PC-3 (cell line): Measurements from ENCODE around the gene HOXD11. TPM values are rescaled to one million over a fixed set of nuclear protein-coding genes. Genes with fewer than 3 reads are reported as not detected.

Experiments used
- ATAC-seq: fragments of 200-7000 bp; cut with Tn5 transposase; 2 replicates; pipeline ENCODE4 v1.9.1; 2020; ENCODE audit warnings: mild to moderate bottlenecking, moderate library complexity
- BruUV-seq: library from RNA; stranded (reverse); fragments of 400-500 nt; replicated peaks from 2 replicates; lab custom pipeline; 2021; lab: Mats Ljungman, UMichigan
- CTCF ChIA-PET: fragments of 300-600 bp; sonication (Branson Sonifier 250); formaldehyde crosslinking; loops from one replicate; lab custom pipeline; 2022; ENCODE audit warnings: antibody characterized with exemption; lab: Charles Lee
- POLR2A ChIA-PET: fragments of 300-600 bp; sonication (Branson Sonifier 250); formaldehyde crosslinking; loops from one replicate; lab custom pipeline; 2022; ENCODE audit warnings: antibody characterized with exemption; ENCODE audit not compliant: unreplicated experiment; lab: Charles Lee
- DNase-seq: peaks from one replicate; pipeline ENCODE4 v3.0.0-alpha.2; 2015
- H2AFZ ChIP-seq: fragments of 300-600 bp; sonication (generic); 2 replicates; pipeline ENCODE4 v1.6.0; 2016; ENCODE audit warnings: antibody characterized with exemption, low read length
- H3F3A ChIP-seq: fragments of 300-600 bp; sonication (generic); one replicate; pipeline ENCODE4 v1.6.0; 2017; ENCODE audit warnings: antibody characterized with exemption, low read length, control low read depth, mild to moderate bottlenecking; ENCODE audit not compliant: unreplicated experiment
- H3K27ac ChIP-seq: fragments of 300-600 bp; sonication (generic); 2 replicates; pipeline ENCODE4 v1.5.1; 2016; ENCODE audit warnings: mild to moderate bottlenecking, low read length
- H3K27me3 ChIP-seq: fragments of 300-600 bp; sonication (generic); 2 replicates; pipeline ENCODE4 v1.6.1; 2016; ENCODE audit warnings: low read length, mixed read lengths
- H3K36me3 ChIP-seq: fragments of 300-600 bp; sonication (generic); 2 replicates; pipeline ENCODE4 v1.6.1; 2016; ENCODE audit warnings: low read depth, mixed run types, low read length, mixed read lengths
- H3K4me1 ChIP-seq: fragments of 300-600 bp; sonication (generic); 2 replicates; pipeline ENCODE4 v1.5.1; 2016; ENCODE audit warnings: low read length; ENCODE audit not compliant: insufficient read depth
- H3K4me2 ChIP-seq: fragments of 300-600 bp; sonication (generic); 2 replicates; pipeline ENCODE4 v1.6.0; 2016; ENCODE audit warnings: low read length
- H3K4me3 ChIP-seq: fragments of 300-600 bp; sonication (generic); 2 replicates; pipeline ENCODE4 v1.5.1; 2016; ENCODE audit warnings: mild to moderate bottlenecking, low read length, mixed read lengths
- H3K79me2 ChIP-seq: fragments of 300-600 bp; sonication (generic); 2 replicates; pipeline ENCODE4 v1.6.1; 2017; ENCODE audit warnings: low read length, mixed read lengths
- H3K9ac ChIP-seq: fragments of 300-600 bp; sonication (generic); 2 replicates; pipeline ENCODE4 v1.6.0; 2016; ENCODE audit warnings: mild to moderate bottlenecking, low read length
- H3K9me2 ChIP-seq: fragments of 300-600 bp; sonication (generic); replicated peaks from 2 replicates; pipeline ENCODE4 v1.6.1; 2016; ENCODE audit warnings: mixed run types, low read length, mixed read lengths
- H3K9me3 ChIP-seq: fragments of 300-600 bp; sonication (generic); 2 replicates; pipeline ENCODE4 v1.6.1; 2016; ENCODE audit warnings: low read length, mixed read lengths
- H4K20me1 ChIP-seq: fragments of 300-600 bp; sonication (generic); 2 replicates; pipeline ENCODE4 v1.6.1; 2016; ENCODE audit warnings: low read length, mixed read lengths
- EZH2 ChIP-seq: fragments of 300-600 bp; sonication (generic); IDR thresholded peaks from one replicate; pipeline ENCODE4 v1.6.1; 2017; ENCODE audit warnings: antibody characterized with exemption, mild to moderate bottlenecking, low read length; ENCODE audit not compliant: unreplicated experiment
- EZH2phosphoT487 ChIP-seq: fragments of 300-600 bp; sonication (generic); IDR thresholded peaks from 2 replicates; pipeline ENCODE4 v1.6.1; 2018; ENCODE audit warnings: mild to moderate bottlenecking, antibody characterized with exemption, low read length, borderline replicate concordance
- intact Hi-C: fragments of 100-400 bp; cut with micrococcal nuclease; formaldehyde crosslinking; loops from 2 replicates; pipeline ENCODE4 v1.9.0; 2023
- total RNA-seq: library from RNA; depleted of rRNA; stranded (reverse); fragments of >200 nt; gene quantifications from 2 replicates; pipeline ENCODE4 v1.2.3, GENCODE V29; 2014
- TF ChIP-seq, protein P1 (sequence below): fragments of 300-600 bp; sonication (generic); conservative IDR thresholded peaks from 2 replicates; pipeline ENCODE4 v1.5.1; 2017; ENCODE audit warnings: antibody characterized with exemption, low read depth, mild to moderate bottlenecking, low read length

The HOXD11 gene
- total RNA-seq, 1 experiment from 2014 or later, result not detected

GRCh38 chr2:176145085-176145969 lies 38.2 kb downstream of the HOXD11 start:
- H3K9me3 ChIP-seq, result no peaks in the 10 kb centered on the region
- no peaks in the 10 kb centered on the region for H4K20me1 ChIP-seq
- H2AFZ ChIP-seq, result no peak overlapping the region
- ATAC-seq, result no peak
- BruUV-seq, result no TSS peak
- H3K9me2 ChIP-seq, result no peaks in the 10 kb centered on the region
- no peak overlapping the region for H3K4me3 ChIP-seq
- CTCF ChIA-PET, result no interaction called here
- intact Hi-C loops, result no loop called here
- no peak for DNase-seq
- no peak overlapping the region for H3K4me2 ChIP-seq
- no peaks in the 10 kb centered on the region for H3K4me1 ChIP-seq
- no peak overlapping the region for H3K27ac ChIP-seq
- TF ChIP-seq EZH2, result no peak
- TF ChIP-seq, protein P1, sequence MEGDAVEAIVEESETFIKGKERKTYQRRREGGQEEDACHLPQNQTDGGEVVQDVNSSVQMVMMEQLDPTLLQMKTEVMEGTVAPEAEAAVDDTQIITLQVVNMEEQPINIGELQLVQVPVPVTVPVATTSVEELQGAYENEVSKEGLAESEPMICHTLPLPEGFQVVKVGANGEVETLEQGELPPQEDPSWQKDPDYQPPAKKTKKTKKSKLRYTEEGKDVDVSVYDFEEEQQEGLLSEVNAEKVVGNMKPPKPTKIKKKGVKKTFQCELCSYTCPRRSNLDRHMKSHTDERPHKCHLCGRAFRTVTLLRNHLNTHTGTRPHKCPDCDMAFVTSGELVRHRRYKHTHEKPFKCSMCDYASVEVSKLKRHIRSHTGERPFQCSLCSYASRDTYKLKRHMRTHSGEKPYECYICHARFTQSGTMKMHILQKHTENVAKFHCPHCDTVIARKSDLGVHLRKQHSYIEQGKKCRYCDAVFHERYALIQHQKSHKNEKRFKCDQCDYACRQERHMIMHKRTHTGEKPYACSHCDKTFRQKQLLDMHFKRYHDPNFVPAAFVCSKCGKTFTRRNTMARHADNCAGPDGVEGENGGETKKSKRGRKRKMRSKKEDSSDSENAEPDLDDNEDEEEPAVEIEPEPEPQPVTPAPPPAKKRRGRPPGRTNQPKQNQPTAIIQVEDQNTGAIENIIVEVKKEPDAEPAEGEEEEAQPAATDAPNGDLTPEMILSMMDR, result no peak
- no peak for TF ChIP-seq EZH2phosphoT487
- no peaks in the 10 kb centered on the region for H3K27me3 ChIP-seq
- no peak overlapping the region for H3K9ac ChIP-seq
- POLR2A ChIA-PET, result no interaction called here
- H3K36me3 ChIP-seq, result no peaks in the 10 kb centered on the region
- no peaks in the 10 kb centered on the region for H3F3A ChIP-seq
- H3K79me2 ChIP-seq, result no peaks in the 10 kb centered on the region

DNA sequence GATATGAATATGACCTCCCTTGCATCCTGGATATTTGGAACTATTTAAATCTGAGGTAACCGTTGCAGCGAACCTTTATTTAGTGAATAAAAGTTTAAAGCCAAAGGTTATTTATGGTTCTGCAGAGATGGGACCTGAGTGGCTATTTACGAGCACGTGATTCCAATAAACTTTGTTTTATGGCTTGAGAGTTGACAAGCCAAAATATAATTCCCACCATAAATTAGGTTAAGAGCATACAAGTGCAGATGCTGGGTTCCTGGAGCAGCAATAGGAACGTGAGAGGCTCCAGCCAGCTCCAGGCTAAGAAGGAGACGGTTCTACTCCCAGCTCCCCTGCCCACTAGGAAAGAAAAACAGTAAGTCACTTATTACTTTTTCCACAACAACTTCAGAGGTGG lies 39.0 kb downstream of the HOXD11 start:
- H3K27me3 ChIP-seq, result no peaks in the 10 kb centered on the region

More for the DNA sequence above, 39.0 kb downstream of the HOXD11 start:
- H3K4me1 ChIP-seq, result no peaks in the 10 kb centered on the region
- no peak overlapping the region for H3K4me3 ChIP-seq
- TF ChIP-seq EZH2 (no peak), EZH2phosphoT487 (no peak)
- TF ChIP-seq, protein P1, result no peak
- no peaks in the 10 kb centered on the region for H3F3A ChIP-seq
- H3K79me2 ChIP-seq, result no peaks in the 10 kb centered on the region
- intact Hi-C loops, result no loop called here
- no peak for DNase-seq
- no TSS peak for BruUV-seq
- no peaks in the 10 kb centered on the region for H3K9me2 ChIP-seq
- H4K20me1 ChIP-seq, result no peaks in the 10 kb centered on the region
- ChIA-PET POLR2A (no interaction called here), CTCF (interaction anchor here (0.5 kb wide), 1 partner anchor 9 kb away, joined by 4 read pairs; no protein-coding TSS in a partner anchor)
- H3K9ac ChIP-seq, result no peak overlapping the region
- H3K4me2 ChIP-seq, result no peak overlapping the region
- no peak for ATAC-seq
- no peak overlapping the region for H2AFZ ChIP-seq
- no peaks in the 10 kb centered on the region for H3K9me3 ChIP-seq
- no peaks in the 10 kb centered on the region for H3K36me3 ChIP-seq
- no peak overlapping the region for H3K27ac ChIP-seq
